ENCODE measurements around the gene PRKN. TPM values are rescaled to one million over a fixed set of nuclear protein-coding genes. Genes with fewer than 3 reads are reported as not detected.

PRKN gene
- total RNA-seq, 1 donor from 2014 or later = 4.9 TPM

DNA sequence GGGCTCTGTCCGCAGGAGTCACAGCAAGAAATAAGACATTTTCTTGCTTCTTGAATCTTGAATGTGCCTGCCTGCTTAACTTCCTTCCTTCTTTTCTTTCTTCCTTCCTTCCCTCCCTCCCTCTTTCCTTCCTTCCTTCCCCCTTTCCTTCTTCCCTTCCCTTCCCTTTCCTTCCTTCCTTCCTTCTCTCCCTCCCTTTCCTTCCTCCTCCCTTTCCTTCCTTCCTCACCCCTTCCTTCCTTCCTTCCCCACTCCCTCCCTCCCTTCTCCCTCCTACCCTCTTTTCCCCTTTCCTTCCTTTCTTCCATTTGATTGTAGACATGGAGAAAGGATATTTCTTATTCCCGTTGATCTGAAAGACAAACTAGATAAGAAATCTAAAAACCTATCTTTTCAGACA is 1016.9 kb downstream of the PRKN start:
- Histone ChIP-seq H3K36me3 (no peaks in the 10 kb centered on the region), H3K27me3 (no peaks in the 10 kb centered on the region), H3K4me1 (no peaks in the 10 kb centered on the region), H3K9me3 (no peaks in the 10 kb centered on the region), H3K4me3 (no peak overlapping the region), H3K27ac (no peak overlapping the region)
- intact Hi-C loops (cut with DNase I) = no loop called here
- TF ChIP-seq POLR2AphosphoS5 (IDR thresholded peaks at IDR 0.05; ENCODE audit: insufficient read depth in 1 of 2, low read depth in 1 of 2) (no peak), CTCF (IDR thresholded peaks at IDR 0.05) (no peak), POLR2A (IDR thresholded peaks at IDR 0.05) (no peak)
- no peak for DNase-seq (ENCODE audit: extremely low spot score in 2 of 2)

DNA sequence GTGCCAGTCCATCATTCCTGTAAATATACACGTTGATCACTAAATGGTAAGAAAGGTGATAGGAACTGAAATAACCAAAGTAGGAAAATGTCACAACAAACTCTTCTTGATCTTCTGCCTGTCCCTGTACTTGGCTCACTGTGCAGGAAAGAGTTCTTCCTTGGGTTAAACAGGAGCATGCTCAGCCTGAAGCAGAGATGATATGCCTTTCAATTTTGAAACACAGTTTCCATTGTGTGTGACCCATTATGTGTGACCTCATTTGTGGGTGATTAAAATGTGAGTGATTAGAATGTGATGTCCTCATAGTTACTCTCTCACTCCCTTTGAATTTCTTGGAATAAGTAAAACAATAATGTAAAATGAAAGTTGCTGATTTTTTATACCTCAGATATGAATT is 1026.5 kb downstream of the PRKN start:
- intact Hi-C loops (cut with DNase I) = no loop called here
- Histone ChIP-seq H3K4me3 (no peak overlapping the region), H3K27me3 (no peaks in the 10 kb centered on the region), H3K27ac (no peak overlapping the region), H3K36me3 (no peaks in the 10 kb centered on the region), H3K9me3 (no peaks in the 10 kb centered on the region), H3K4me1 (no peaks in the 10 kb centered on the region)
- no peak for DNase-seq (ENCODE audit: extremely low spot score in 2 of 2)
- TF ChIP-seq CTCF (IDR thresholded peaks at IDR 0.05) (no peak), POLR2A (IDR thresholded peaks at IDR 0.05) (no peak), POLR2AphosphoS5 (IDR thresholded peaks at IDR 0.05; ENCODE audit: insufficient read depth in 1 of 2, low read depth in 1 of 2) (no peak)

GRCh38 chr6:161696801-161697200 is 1030.8 kb downstream of the PRKN start:
- no peak overlapping the region for H3K4me3 ChIP-seq
- intact Hi-C loops (cut with DNase I) = no loop called here
- H3K9me3 ChIP-seq = no peaks in the 10 kb centered on the region
- no peaks in the 10 kb centered on the region for H3K27me3 ChIP-seq
- TF ChIP-seq CTCF (IDR thresholded peaks at IDR 0.05) (no peak), POLR2A (IDR thresholded peaks at IDR 0.05) (no peak), POLR2AphosphoS5 (IDR thresholded peaks at IDR 0.05; ENCODE audit: insufficient read depth in 1 of 2, low read depth in 1 of 2) (no peak)
- no peak for DNase-seq (ENCODE audit: extremely low spot score in 2 of 2)
- H3K36me3 ChIP-seq = no peaks in the 10 kb centered on the region
- H3K27ac ChIP-seq = no peak overlapping the region
- no peaks in the 10 kb centered on the region for H3K4me1 ChIP-seq

DNA sequence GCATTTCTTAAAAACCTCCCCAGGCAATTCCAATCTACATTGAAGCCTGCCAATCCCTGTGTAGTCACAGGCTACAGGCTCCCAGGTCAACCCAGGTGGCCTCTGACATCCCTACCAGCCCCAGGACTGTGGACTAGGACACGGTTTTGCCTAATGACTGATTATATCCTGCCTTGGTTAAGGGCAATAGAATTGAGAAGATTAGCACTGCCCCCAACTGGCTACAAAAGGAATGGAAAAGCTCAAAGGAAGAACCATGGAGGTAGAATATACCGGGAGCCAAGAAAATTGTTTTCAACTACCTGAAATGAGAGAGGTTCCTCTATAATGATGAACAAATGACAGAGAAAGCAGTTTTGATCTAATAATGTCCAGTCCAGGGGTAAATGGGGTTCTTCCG is 1032.6 kb downstream of the PRKN start:
- Histone ChIP-seq H3K9me3 (no peaks in the 10 kb centered on the region), H3K36me3 (no peaks in the 10 kb centered on the region), H3K4me1 (no peaks in the 10 kb centered on the region), H3K27me3 (no peaks in the 10 kb centered on the region), H3K27ac (no peak overlapping the region), H3K4me3 (no peak overlapping the region)
- DNase-seq (ENCODE audit: extremely low spot score in 2 of 2) = no peak
- intact Hi-C loops (cut with DNase I) = no loop called here
- peak in 2 of 3 experiments; percentile 22 to 50 for TF ChIP-seq CTCF (IDR thresholded peaks at IDR 0.05)
- no peak for TF ChIP-seq POLR2A (IDR thresholded peaks at IDR 0.05)
- TF ChIP-seq POLR2AphosphoS5 (IDR thresholded peaks at IDR 0.05; ENCODE audit: insufficient read depth in 1 of 2, low read depth in 1 of 2) = no peak

- no peaks in the 10 kb centered on the region for H3K36me3 ChIP-seq
- intact Hi-C loops (cut with DNase I) = no loop called here
- H3K4me3 ChIP-seq = no peak overlapping the region
- H3K9me3 ChIP-seq = no peaks in the 10 kb centered on the region
- no peak for TF ChIP-seq POLR2A (IDR thresholded peaks at IDR 0.05)
- no peak for TF ChIP-seq POLR2AphosphoS5 (IDR thresholded peaks at IDR 0.05; ENCODE audit: insufficient read depth in 1 of 2, low read depth in 1 of 2)
- no peak for TF ChIP-seq CTCF (IDR thresholded peaks at IDR 0.05)
- no peaks in the 10 kb centered on the region for H3K27me3 ChIP-seq
- no peaks in the 10 kb centered on the region for H3K4me1 ChIP-seq
- H3K27ac ChIP-seq = no peak overlapping the region
- DNase-seq (ENCODE audit: extremely low spot score in 2 of 2) = no peak
Measured at GRCh38 chr6:161686655-161687054, 1040.9 kb downstream of the PRKN start.
